Left cardiac atrium (tissue), 4 donors: ENCODE results near the gene CASK. TPM values are rescaled to one million over a fixed set of nuclear protein-coding genes. Genes with fewer than 3 reads are reported as not detected.
A peak's percentile ranks its signal among the peaks of the same experiment; 100 is the strongest.
"Not testable (repeated sequence)": the region's sequence is repeated elsewhere in the genome, so short reads cannot be mapped to it uniquely, and the experiment has no call there.

Experiments used
- ATAC-seq, 2 donors: fragments of 200-7000 bp; cut with Tn5 transposase; one replicate each; pipeline ENCODE4 v1.9.1; 2020; ENCODE audit warnings: mild to moderate bottlenecking in 2 of 2, moderate library complexity in 2 of 2
- DNase-seq: peaks from one replicate; pipeline ENCODE4 v3.0.0-alpha.2; 2020
- intact Hi-C, 2 donors: fragments of 100-400 bp; cut with DNase I; formaldehyde crosslinking; loops; one replicate each; pipeline versions ENCODE4 v1.14.1 to v1.15.1; 2022 to 2023
- total RNA-seq, 2 donors: library from RNA; stranded (reverse); fragmentation: NEBNext Ultra II Directional; extraction: Animal tissue kit (Norgen Biotek cat#: 25700); gene quantifications; one replicate each; pipeline ENCODE4 v1.2.1, GENCODE V29; 2021
- donor health status: DM: no; HTN: yes; CAD: no.
- donor health status: DM: no; HTN: yes; CAD: no; lungs with severe emphysema.
- donor health status: DM: yes; HTN: yes; CAD: no.
- donor health status: Dilated cardiomyopathy.

The CASK gene
- total RNA-seq, 2 donors from 2014 or later = 15.0 to 23.2 TPM

GRCh38 chrX:41516999-41517765 is 406.2 kb downstream of the CASK start:
- intact Hi-C loops = no loop called here
- no peak for DNase-seq
- ATAC-seq = no peak

GRCh38 chrX:41516456-41516855 is 406.9 kb downstream of the CASK start:
- intact Hi-C loops = no loop called here
- no peak for ATAC-seq
- DNase-seq = no peak

GRCh38 chrX:41515376-41515775 is 408.0 kb downstream of the CASK start:
- intact Hi-C loops = no loop called here
- DNase-seq (no peak), ATAC-seq (no peak)

GRCh38 chrX:41514179-41514578 is 409.2 kb downstream of the CASK start:
- intact Hi-C loops = no loop called here
- DNase-seq = no peak
- ATAC-seq = no peak

- ATAC-seq, DNase-seq, intact Hi-C loops: not testable (repeated sequence)
Observed at GRCh38 chrX:41512853-41513252, 410.5 kb downstream of the CASK start.

- intact Hi-C loops = no loop called here
- ATAC-seq (no peak), DNase-seq (no peak)
Observed at GRCh38 chrX:41512394-41512793, 411.0 kb downstream of the CASK start.

- ATAC-seq = no peak
- no peak for DNase-seq
- intact Hi-C loops = no loop called here
Observed at GRCh38 chrX:41507919-41508318, 415.4 kb downstream of the CASK start.

- intact Hi-C loops = no loop called here
- ATAC-seq (no peak), DNase-seq (no peak)
Observed at GRCh38 chrX:41502004-41502403, 421.4 kb downstream of the CASK start.

- DNase-seq (no peak), ATAC-seq (no peak)
- intact Hi-C loops = no loop called here
Observed at GRCh38 chrX:41499984-41500383, 423.4 kb downstream of the CASK start.

GRCh38 chrX:41499195-41499594 is 424.2 kb downstream of the CASK start:
- intact Hi-C loops = no loop called here

GRCh38 chrX:41491267-41492004 is 431.9 kb downstream of the CASK start:
- intact Hi-C loops = no loop called here
- DNase-seq (no peak), ATAC-seq (peak in 1 of 2 donors; percentile 81)

More at GRCh38 chrX:41499195-41499594, 424.2 kb downstream of the CASK start:
- ATAC-seq = no peak
- DNase-seq = no peak

GRCh38 chrX:41490446-41490845 is 432.9 kb downstream of the CASK start:
- DNase-seq (no peak), ATAC-seq (no peak)
- intact Hi-C loops = no loop called here

- intact Hi-C loops = no loop called here
- no peak for ATAC-seq
- no peak for DNase-seq
Observed at GRCh38 chrX:41482154-41482850, 441.1 kb downstream of the CASK start.

- no peak for DNase-seq
- intact Hi-C loops = no loop called here
- ATAC-seq = no peak
Observed at GRCh38 chrX:41481264-41482109, 441.9 kb downstream of the CASK start.

- intact Hi-C loops = no loop called here
- no peak for ATAC-seq
- DNase-seq = no peak
Observed at GRCh38 chrX:41480508-41481260, 442.7 kb downstream of the CASK start.

GRCh38 chrX:41478381-41478911 is 444.9 kb downstream of the CASK start:
- no peak for DNase-seq
- intact Hi-C loops = no loop called here
- ATAC-seq = no peak

- DNase-seq = no peak
- no peak for ATAC-seq
- intact Hi-C loops = no loop called here
Observed at GRCh38 chrX:41475591-41476241, 447.6 kb downstream of the CASK start.

GRCh38 chrX:41475191-41475590 is 448.2 kb downstream of the CASK start:
- intact Hi-C loops = no loop called here
- DNase-seq (no peak), ATAC-seq (no peak)
